B cell (primary cell): ENCODE measurements around the gene SEMA3F. TPM values are rescaled to one million over a fixed set of nuclear protein-coding genes. Genes with fewer than 3 reads are reported as not detected.

Experiments
- ATAC-seq: fragments of 200-7000 bp; cut with Tn5 transposase; one replicate; pipeline ENCODE4 v1.10.0; 2021; ENCODE audit warnings: low read depth, mild to moderate bottlenecking, moderate number of reproducible peaks, moderate library complexity
- CTCF ChIA-PET: fragments of 350-600 bp; sonication (Branson Sonifier 250); formaldehyde crosslinking; loops from one replicate; lab custom pipeline; 2021; ENCODE audit warnings: antibody characterized with exemption, inconsistent platforms; lab: Charles Lee
- POLR2A ChIA-PET: fragments of 350-600 bp; sonication (Branson Sonifier 250); formaldehyde crosslinking; loops from one replicate; lab custom pipeline; 2021; ENCODE audit warnings: antibody characterized with exemption; lab: Charles Lee
- DNase-seq: peaks from one replicate; pipeline ENCODE4 v3.0.0; 2013
- H2AFZ ChIP-seq: 2 replicates; pipeline ENCODE4 v1.6.1; 2012; ENCODE audit warnings: mild to moderate bottlenecking, low read depth, low read length; ENCODE audit not compliant: insufficient read depth, poor library complexity, severe bottlenecking
- H3K27ac ChIP-seq, 2 donors: 1 replicate in 1 of 2; 2 replicates in 1 of 2; pipeline ENCODE4 v1.5.1; 2012 to 2013; ENCODE audit warnings: low read length in 2 of 2, mild to moderate bottlenecking in 2 of 2, moderate library complexity in 1 of 2
- H3K27me3 ChIP-seq, 4 experiments: fragments of 200-600 bp in 1 of 4; sonication (generic) in 1 of 4; replicated peaks in 1 of 4; 1 replicate in 2 of 4; 2 replicates in 2 of 4; pipeline versions ENCODE4 v1.6.1 to v1.7.0; 2013 to 2016; ENCODE audit warnings: low read length in 3 of 4, mild to moderate bottlenecking in 2 of 4, mixed read lengths in 1 of 4, moderate library complexity in 1 of 4; ENCODE audit not compliant: insufficient read depth in 4 of 4, control insufficient read depth in 3 of 4; ENCODE audit errors: control extremely low read depth in 1 of 4
- H3K36me3 ChIP-seq, 2 experiments: replicated peaks in 1 of 2; 1 replicate in 1 of 2; 2 replicates in 1 of 2; pipeline versions ENCODE4 v1.6.1 to v1.7.1; 2013; ENCODE audit warnings: low read length in 1 of 2; ENCODE audit not compliant: insufficient read depth in 2 of 2, control insufficient read depth in 1 of 2; ENCODE audit errors: control extremely low read depth in 1 of 2, extremely low read depth in 1 of 2
- H3K4me1 ChIP-seq, 2 donors: fragments of 200-600 bp in 1 of 2; sonication (generic) in 1 of 2; 1 replicate in 1 of 2; 2 replicates in 1 of 2; pipeline versions ENCODE4 v1.5.1 to v1.6.1; 2013 to 2017; ENCODE audit warnings: low read length in 2 of 2; ENCODE audit not compliant: control insufficient read depth in 2 of 2, insufficient read depth in 2 of 2
- H3K4me2 ChIP-seq: replicated peaks from 2 replicates; pipeline ENCODE3; 2012; ENCODE audit warnings: mild to moderate bottlenecking, low read depth, low read length; ENCODE audit not compliant: poor library complexity, severe bottlenecking
- H3K4me3 ChIP-seq, 5 experiments: fragments of 200-600 bp in 1 of 5; sonication (generic) in 1 of 5; 1 replicate in 3 of 5; 2 replicates in 2 of 5; pipeline versions ENCODE4 v1.5.1 to v1.7.0; 2011 to 2016; ENCODE audit warnings: low read length in 4 of 5, mild to moderate bottlenecking in 4 of 5, low read depth in 2 of 5, control low read depth in 1 of 5, moderate library complexity in 1 of 5; ENCODE audit not compliant: insufficient read depth in 1 of 5; ENCODE audit errors: control extremely low read depth in 1 of 5, extremely low read depth in 1 of 5
- H3K79me2 ChIP-seq: fragments of 200-600 bp; sonication (generic); one replicate; pipeline ENCODE4 v1.6.0; 2016; ENCODE audit warnings: low read length; ENCODE audit not compliant: control insufficient read depth, insufficient read depth
- H3K9ac ChIP-seq: fragments of 200-600 bp; sonication (generic); 2 replicates; pipeline ENCODE4 v1.6.1; 2017; ENCODE audit warnings: mild to moderate bottlenecking, low read length, moderate library complexity
- H3K9me3 ChIP-seq, 3 donors: one replicate each; pipeline versions ENCODE4 v1.6.1 to v1.7.1; 2013; ENCODE audit warnings: low read length in 2 of 3; ENCODE audit not compliant: control insufficient read depth in 2 of 3, insufficient read depth in 1 of 3; ENCODE audit errors: control extremely low read depth in 1 of 3
- H4K20me1 ChIP-seq: 2 replicates; pipeline ENCODE4 v1.6.0; 2012; ENCODE audit warnings: mild to moderate bottlenecking, low read length; ENCODE audit not compliant: insufficient read depth, control insufficient read depth, poor library complexity, severe bottlenecking
- H3K27ac Mint-ChIP-seq: one replicate; pipeline ENCODE4 v1.8.0; 2021; ENCODE audit warnings: mixed read lengths
- H3K27me3 Mint-ChIP-seq: one replicate; pipeline ENCODE4 v1.8.0; 2021; ENCODE audit warnings: mixed read lengths
- H3K4me1 Mint-ChIP-seq: one replicate; pipeline ENCODE4 v1.8.0; 2021; ENCODE audit warnings: mixed read lengths
- H3K4me3 Mint-ChIP-seq: one replicate; pipeline ENCODE4 v1.8.0; 2021; ENCODE audit warnings: mixed read lengths
- H3K9me3 Mint-ChIP-seq: one replicate; pipeline ENCODE4 v1.8.0; 2022; ENCODE audit warnings: mixed read lengths; ENCODE audit not compliant: insufficient read depth
- EZH2 ChIP-seq: IDR thresholded peaks from 2 replicates; pipeline ENCODE4 v1.6.1; 2012; ENCODE audit warnings: borderline replicate concordance, low read depth, mild to moderate bottlenecking, moderate library complexity, low read length; ENCODE audit not compliant: insufficient read depth, poor library complexity, severe bottlenecking
- WGBS: methylation state at CpG from one replicate; pipeline ENCODE4 v1.1.5; 2013; ENCODE audit warnings: missing lambda C conversion rate; ENCODE audit not compliant: insufficient coverage; 5-methylcytosine and 5-hydroxymethylcytosine counted together
- intact Hi-C: fragments of 100-400 bp; cut with micrococcal nuclease; formaldehyde crosslinking; loops from one replicate; pipeline ENCODE4 v1.10.0; 2022
- polyA plus RNA-seq: library from polyadenylated mRNA; depleted of rRNA; stranded (reverse); fragments of >200 nt; gene quantifications from 2 replicates; pipeline ENCODE4 v1.2.3, GENCODE V29; 2012
- total RNA-seq, 2 donors: library from RNA; stranded (reverse); fragments of 120-200 nt in 1 of 2; gene quantifications; 1 replicate in 1 of 2; 2 replicates in 1 of 2; pipeline versions ENCODE4 v1.2.3 to v1.2.4, GENCODE V29; 2013 to 2022
- TF ChIP-seq, protein P1 (sequence below): fragments of 200-600 bp; IDR thresholded peaks from one replicate; pipeline ENCODE4 v1.8.0; 2022; ENCODE audit warnings: antibody characterized with exemption, mild to moderate bottlenecking

The SEMA3F gene
- total and polyA plus RNA-seq, 2 donors (not counting 1 experiment from before 2014, with no cell fraction given): 0.27 TPM; not detected in 1

- Histone ChIP-seq H2AFZ (no peak overlapping the region), H3K4me3 (no peak overlapping the region), H3K4me2 (no peak overlapping the region), H3K27ac (no peak overlapping the region), H4K20me1 (no peaks in the 10 kb centered on the region), H3K9ac (no peak overlapping the region), H3K36me3 (no peaks in the 10 kb centered on the region), H3K4me1 (no peaks in the 10 kb centered on the region), H3K9me3 (no peaks in the 10 kb centered on the region), H3K79me2 (no peaks in the 10 kb centered on the region), H3K27me3 (no peaks in the 10 kb centered on the region)
- Mint-ChIP-seq H3K9me3 (no peaks in the 10 kb centered on the region), H3K27me3 (peaks cover 3% of the 10 kb centered on the region), H3K4me3 (no peak overlapping the region), H3K27ac (no peak overlapping the region), H3K4me1 (peaks cover 2% of the 10 kb centered on the region)
- DNase-seq (no peak), ATAC-seq (no peak)
- intact Hi-C loops: no loop called here
- no CpG with 5 or more reads among the region's 1 CpG for WGBS
- POLR2A ChIA-PET: no interaction called here
- CTCF ChIA-PET: no interaction called here
- TF ChIP-seq, protein P1, sequence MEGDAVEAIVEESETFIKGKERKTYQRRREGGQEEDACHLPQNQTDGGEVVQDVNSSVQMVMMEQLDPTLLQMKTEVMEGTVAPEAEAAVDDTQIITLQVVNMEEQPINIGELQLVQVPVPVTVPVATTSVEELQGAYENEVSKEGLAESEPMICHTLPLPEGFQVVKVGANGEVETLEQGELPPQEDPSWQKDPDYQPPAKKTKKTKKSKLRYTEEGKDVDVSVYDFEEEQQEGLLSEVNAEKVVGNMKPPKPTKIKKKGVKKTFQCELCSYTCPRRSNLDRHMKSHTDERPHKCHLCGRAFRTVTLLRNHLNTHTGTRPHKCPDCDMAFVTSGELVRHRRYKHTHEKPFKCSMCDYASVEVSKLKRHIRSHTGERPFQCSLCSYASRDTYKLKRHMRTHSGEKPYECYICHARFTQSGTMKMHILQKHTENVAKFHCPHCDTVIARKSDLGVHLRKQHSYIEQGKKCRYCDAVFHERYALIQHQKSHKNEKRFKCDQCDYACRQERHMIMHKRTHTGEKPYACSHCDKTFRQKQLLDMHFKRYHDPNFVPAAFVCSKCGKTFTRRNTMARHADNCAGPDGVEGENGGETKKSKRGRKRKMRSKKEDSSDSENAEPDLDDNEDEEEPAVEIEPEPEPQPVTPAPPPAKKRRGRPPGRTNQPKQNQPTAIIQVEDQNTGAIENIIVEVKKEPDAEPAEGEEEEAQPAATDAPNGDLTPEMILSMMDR: no peak
- no peak for TF ChIP-seq EZH2
Measured at GRCh38 chr3:50169858-50170257, 14.7 kb downstream of the SEMA3F start.

GRCh38 chr3:50170689-50171088, 15.6 kb downstream of the SEMA3F start:
- CTCF ChIA-PET: no interaction called here
- TF ChIP-seq EZH2: no peak
- TF ChIP-seq, protein P1: no peak
- Histone ChIP-seq H2AFZ (no peak overlapping the region), H3K9ac (no peak overlapping the region), H4K20me1 (no peaks in the 10 kb centered on the region), H3K9me3 (no peaks in the 10 kb centered on the region), H3K27ac (no peak overlapping the region), H3K4me3 (no peak overlapping the region), H3K79me2 (no peaks in the 10 kb centered on the region), H3K4me1 (no peaks in the 10 kb centered on the region), H3K27me3 (no peaks in the 10 kb centered on the region), H3K36me3 (no peaks in the 10 kb centered on the region), H3K4me2 (no peak overlapping the region)
- H3K27me3 Mint-ChIP-seq: peaks cover 3% of the 10 kb centered on the region
- H3K4me1 Mint-ChIP-seq: peaks cover 2% of the 10 kb centered on the region
- no peaks in the 10 kb centered on the region for H3K9me3 Mint-ChIP-seq
- no peak overlapping the region for H3K27ac Mint-ChIP-seq
- H3K4me3 Mint-ChIP-seq: no peak overlapping the region
- DNase-seq (no peak), ATAC-seq (no peak)
- 87% methylated on average over 10 of the region's 10 CpGs for WGBS
- intact Hi-C loops: no loop called here
- POLR2A ChIA-PET: no interaction called here
